NCI-H1417 treated with DMSO at 0.1 percent for 48 hours (cell line): ENCODE results near the gene HINT2.

Experiments
- DNase-seq: peaks from one replicate; lab custom pipeline; 2025; lab: John Stamatoyannopoulos, UW

The HINT2 gene

GRCh38 chr9:35814841-35815543, at the start of gene HINT2:
HINT2 (minus strand) TSS chr9:35815042; CDS start chr9:35814979, 63 bp downstream.
- DNase-seq: peak; percentile 98

DNA sequence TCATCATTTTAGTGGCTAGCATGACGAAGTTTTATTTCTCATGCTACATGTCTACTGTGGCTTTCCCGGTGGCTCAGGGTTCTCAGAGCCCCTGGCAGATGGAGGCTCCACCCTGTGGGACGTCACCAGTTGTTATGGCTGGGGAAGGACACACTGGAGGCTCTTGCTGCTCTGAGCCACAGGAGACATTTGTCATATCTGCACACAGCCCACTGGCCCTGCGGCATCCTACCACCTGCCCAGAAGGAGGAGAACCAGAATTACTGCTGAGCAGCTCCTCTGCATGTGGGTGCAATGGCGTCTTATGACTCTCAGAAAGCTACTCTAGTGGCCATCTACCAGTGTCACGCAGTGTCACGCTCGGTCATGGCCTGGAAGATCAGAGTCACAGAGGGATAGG, 48.7 kb upstream of the HINT2 start:
- no peak for DNase-seq

DNA sequence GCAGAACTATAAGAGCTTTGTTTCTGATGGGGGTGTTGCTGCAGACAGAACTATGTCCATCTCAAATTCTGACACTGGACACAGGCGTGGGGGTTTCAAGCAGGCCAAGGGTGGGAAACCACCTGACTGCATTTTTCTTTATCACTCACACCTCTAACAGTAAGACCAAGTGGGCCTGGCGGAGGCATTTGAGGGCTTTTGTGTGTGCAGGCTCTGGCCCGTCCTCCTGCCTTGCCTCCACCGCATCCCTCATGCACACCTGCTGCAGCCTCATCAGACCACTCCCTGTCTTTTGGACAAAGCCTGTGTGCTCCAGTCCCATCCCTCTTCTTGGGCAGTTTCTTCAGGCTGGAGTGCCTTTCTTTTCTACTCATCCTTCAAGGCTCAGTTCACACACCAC, 47.5 kb upstream of the HINT2 start:
- DNase-seq: no peak

DNA sequence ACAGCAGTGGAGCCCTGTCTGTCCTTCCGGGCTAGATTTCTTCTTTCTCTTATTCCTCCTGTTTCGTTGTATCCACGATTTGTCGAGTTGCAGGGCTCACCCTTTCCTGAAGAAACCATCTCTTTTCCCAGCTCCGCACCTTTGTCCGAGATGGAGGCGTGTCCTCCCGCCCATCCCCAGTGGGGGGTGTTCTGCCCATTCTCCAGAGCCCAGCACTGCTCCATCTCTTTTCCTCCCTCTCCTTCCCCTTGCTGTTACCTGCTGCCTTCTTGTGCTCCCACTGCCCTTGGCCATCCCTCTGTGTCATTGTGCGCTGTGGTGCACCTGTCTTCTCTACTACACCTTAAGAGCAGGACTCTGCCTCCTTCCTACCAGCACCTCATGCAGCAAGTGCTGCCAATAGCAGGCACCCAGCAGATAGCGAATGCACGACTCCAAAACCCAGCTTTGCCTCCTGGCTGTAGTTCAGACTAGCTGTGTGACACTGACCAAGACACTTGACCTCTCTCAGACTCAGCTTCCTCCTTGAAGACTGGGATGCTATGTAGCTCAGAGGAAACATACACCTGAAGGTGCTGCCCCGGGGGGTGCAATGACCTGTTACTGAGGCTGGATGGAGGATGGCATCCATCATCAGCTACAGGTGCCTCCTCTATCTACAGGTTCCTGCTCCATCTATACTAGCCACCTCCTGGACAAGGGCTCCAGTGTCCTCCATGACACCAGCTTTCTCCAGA, 46.5 kb upstream of the HINT2 start:
- no peak for DNase-seq

- no peak for DNase-seq
These were observed 45.1 kb upstream of the HINT2 start for GRCh38 chr9:35859990-35860339.

DNA sequence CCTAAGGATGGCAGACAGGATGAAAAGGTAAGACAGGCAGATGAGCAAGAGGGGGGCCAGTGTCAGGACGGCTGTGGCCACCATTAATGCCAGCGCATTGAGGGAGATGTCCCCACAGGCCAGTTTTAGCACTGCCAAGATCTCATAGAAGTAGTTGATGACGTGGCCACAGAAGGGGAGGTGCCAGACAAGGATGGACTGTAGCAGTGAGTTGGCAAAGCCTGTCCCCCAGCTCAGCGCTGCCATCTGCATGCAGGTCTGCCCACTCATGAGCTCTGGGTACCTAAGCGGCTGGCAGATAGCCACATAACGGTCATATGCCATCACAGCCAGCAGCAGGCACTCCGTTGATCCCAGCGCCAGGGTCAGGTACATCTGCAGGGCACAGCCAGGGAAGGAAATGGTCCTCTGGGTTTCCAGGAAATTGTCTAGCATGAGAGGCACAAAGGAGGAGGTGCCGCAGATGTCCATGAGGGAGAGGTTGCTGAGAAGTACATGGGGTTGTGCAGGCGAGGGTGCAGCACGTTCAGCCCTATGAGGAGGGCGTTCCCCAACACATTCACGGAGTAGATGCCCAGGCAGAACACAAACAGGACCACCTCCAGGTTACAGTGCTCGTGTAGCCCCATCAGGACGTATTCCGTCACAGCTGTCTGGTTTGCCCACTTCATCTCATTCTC, 44.6 kb upstream of the HINT2 start:
- no peak for DNase-seq

DNA sequence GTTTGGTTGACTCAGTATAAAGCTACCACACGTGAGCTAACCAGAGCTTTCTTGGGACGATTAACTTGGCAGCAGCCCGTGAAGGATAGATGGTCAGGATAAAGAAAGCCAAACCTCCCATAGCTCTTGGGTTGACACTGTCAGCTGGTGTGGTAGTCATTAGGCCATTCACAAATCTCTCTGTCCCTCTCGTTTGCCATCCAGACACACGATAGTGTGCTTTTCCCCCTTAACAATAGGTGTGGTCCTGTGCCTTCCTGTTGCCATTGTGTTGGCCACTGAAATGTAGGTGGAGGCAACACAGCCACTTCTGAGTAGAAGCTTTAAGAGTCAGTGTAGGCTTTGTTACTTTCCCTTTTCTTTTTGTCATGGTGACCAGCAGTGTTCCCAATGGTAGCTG, 43.6 kb upstream of the HINT2 start:
- DNase-seq: no peak

DNA sequence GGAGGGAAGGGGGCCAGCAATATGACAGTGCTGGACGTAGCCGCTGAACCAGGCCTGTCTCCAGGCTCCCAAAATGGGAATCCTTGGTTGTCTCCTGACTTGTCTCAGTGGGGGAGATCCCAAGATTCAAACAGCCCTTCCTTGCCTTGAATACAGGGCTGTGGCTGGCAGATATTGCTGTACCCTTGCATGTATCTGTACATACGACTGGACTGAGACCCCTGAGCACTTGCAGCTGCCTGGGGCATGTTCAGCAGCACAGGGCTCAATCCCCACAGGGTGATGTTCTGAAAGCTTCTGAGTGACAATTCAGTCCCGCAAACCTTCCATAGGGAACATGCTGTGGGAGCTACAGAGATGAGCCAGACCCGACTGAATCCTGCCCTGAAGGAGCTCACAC, 42.0 kb upstream of the HINT2 start:
- no peak for DNase-seq

GRCh38 chr9:35856206-35856605, 41.4 kb upstream of the HINT2 start:
- DNase-seq: no peak

DNA sequence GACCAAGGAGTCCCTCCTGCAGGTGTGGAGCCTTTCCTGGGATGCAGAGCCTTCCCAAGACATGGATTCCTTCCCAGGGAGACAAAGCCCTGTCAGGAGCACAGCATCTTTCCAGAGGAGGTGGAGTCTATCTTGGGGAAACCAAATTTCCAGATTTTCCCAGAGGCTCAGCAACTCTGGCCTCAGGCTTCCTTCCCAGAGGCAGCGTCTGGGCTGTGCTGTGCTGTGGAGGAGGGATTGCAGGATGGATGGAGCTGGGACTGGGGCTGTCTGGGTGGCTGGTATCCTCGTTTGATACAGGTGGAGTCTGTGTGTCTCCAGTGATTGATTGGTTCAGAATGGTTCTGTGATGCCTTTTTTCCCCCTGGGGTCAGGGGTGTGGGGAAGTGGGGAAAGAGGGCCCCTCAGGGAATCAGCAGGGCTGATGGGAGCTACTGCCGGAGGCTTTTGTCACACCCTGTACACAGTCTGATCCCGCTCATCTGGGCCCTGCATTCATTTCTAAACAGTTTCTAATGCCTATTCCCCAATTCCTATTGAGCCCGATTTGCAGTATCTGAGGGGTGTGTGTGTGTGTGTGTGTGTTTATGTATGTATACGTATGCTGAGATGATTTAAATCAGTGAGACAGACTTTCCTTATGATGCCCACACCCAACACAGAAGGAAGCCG, 39.4 kb upstream of the HINT2 start:
- no peak for DNase-seq

DNA sequence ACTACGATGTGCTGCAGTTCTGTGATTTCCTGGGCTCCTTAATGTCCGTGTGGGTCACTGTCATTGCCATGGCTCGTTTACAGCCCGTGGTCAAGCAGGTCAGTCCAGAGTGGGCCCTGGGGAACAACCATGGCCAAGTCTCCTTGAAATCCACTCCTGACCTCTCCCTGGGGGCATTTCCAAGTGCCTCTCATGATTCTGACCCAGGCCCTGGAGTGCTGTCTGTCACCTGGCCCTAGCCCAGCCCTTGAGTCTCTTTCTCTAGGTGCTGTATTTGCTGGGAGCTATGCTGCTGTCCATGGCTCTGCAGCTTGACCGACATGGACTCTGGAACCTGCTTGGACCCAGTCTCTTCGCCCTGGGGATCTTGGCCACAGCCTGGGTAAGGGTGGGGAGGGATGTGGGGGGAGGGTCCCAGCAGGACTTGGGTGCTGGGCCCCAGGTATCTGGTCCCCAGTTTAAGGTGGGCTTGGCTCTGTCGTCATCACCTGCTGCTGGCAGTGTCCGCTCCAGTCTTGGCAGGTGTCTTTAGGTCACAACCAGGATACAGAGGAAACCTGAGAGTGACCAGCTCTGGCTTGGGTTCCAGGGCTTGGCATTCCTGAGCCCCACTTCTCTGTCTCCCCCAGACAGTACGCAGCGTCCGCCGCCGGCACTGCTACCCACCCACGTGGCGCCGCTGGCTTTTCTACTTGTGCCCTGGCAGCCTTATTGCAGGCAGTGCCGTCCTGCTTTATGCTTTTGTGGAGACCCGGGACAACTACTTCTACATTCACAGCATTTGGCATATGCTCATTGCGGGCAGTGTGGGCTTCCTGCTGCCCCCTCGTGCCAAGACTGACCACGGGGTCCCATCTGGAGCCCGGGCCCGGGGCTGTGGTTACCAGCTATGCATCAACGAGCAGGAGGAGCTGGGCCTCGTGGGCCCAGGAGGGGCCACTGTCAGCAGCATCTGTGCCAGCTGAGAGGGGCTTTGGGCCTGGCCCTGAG, 38.3 kb upstream of the HINT2 start:
- no peak for DNase-seq

DNA sequence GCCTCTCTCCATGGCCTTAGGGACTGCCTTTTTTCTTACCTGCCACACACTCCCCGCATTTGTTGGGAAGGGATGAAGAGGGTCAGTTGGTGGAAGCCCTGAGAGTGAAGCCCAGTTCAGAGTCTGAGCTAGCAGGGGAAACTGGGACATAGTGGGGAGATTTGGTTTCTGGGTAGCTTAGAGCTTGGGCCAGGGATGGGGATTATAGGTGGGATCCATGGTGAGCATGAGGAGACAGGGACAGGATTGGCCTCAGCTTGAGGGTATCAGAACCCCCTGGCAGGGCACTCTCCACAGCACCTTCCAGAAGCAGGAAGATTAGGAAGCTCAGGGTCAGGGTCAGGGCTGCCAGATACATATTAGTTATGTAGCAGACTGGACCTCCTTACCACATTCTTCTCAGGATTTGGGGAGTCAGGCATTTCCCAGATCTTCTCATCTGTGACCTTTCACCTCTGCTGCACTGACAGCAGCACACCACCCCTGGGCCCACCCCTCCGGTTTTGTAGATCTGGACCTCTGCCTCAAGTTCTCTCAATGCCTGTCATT, 37.5 kb upstream of the HINT2 start:
- no peak for DNase-seq

GRCh38 chr9:35847792-35848572, 33.1 kb upstream of the HINT2 start:
- no peak for DNase-seq

DNA sequence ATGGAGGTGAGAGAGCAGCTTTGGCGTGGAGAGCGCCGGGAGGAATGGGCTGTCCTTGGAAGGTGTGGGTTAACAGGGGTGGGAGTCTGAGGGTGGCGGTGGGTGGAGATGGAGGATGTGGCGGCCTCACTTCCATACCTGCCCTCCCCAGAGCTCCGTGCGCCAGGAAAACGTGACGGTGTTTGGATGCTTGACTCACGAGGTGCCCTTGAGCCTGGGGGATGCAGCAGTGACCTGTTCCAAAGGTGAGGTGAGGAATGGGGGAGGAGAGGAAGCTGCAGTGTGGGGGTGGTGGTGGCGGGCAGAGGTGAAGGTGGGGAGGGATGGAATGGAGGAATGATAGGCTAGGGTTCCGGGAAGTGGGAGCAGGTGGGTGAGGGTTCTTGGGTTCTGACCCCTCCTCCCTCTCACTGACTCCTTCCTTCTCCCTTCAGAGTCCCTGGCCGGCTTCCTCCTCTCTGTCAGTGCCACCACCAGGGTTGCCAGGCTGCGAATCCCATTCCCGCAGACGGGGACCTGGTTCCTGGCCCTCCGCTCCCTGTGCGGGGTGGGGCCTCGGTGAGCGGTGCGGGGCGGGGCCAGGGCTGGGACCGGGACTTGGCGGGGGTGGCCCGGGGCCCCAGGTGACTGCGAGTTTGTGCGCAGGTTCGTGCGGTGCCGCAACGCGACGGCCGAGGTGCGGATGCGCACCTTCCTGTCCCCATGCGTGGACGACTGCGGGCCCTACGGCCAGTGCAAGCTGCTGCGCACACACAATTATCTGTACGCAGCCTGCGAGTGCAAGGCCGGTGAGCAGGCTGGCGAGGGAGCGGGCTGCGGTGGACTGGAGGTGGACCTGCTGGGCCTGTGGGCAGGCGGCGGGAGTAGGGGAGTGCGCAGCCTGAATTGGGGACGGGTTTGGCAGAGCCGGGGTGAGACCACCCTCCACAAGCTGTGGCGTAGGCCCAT, 31.3 kb upstream of the HINT2 start:
- DNase-seq: no peak

DNA sequence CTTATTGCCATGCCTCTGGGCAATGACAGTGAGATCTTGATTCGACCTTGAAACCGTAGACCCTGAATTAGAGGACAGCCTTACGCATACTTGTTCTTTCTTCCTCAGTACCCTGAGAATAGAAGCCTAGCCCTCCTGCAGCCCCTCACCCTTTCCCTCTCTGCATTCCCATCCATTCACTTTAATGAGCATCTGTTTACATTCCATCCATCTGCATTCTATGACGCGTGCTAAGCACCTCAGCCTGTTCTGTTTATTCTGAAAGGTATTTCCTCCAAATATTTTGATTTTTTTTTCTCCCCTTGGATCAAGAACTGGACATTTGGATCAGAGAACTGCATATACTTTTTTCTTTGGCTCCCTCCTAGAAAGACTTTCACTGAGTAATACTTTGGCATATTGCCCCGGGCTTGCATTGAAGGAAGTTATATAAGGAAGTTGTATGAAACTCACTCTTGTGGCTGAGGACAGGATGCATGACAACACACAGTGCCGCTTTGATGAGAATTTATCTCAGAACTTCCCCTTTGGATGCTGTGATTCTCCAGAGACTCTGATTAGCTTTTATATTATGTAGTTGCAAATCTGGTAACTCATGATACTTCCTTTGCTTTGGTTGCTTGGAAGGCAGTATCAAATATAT, 29.9 kb upstream of the HINT2 start:
- no peak for DNase-seq

GRCh38 chr9:35842795-35843194, 28.0 kb upstream of the HINT2 start:
- no peak for DNase-seq

DNA sequence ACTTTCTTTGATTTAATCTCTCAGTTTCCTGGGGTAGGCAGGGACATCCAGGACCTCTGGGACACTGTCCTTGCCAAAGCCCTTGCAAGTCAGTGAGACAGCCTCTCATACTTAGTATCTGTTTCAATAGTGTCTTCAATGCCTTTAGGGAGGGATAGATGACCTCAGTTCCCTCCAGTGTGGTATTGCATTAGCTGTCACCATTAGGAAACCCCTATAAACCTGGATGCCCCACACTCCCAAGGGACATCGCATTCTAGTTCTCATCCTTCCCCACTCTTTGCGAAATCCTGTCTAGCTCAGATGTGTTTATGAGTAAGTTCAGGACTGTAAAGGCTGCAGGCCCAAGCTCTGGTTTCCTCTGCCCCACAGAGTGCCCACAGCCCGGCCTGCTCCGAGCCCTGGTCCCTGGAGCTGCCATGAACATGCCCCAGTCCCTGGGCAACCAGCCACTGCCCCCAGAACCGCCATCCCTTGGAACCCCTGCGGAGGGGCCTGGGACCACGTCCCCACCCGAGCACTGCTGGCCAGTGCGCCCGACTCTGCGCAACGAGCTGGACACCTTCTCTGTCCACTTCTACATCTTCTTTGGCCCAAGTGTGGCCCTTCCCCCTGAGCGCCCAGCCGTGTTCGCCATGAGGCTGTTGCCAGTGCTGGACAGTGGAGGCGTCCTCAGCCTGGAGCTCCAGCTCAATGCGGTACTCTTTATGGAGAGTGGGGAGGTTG, 27.3 kb upstream of the HINT2 start:
- DNase-seq: no peak

- no peak for DNase-seq
These were observed 26.7 kb upstream of the HINT2 start for GRCh38 chr9:35841645-35841900.
